ENCODE measurements around the gene WIPI1.

The WIPI1 gene

DNA sequence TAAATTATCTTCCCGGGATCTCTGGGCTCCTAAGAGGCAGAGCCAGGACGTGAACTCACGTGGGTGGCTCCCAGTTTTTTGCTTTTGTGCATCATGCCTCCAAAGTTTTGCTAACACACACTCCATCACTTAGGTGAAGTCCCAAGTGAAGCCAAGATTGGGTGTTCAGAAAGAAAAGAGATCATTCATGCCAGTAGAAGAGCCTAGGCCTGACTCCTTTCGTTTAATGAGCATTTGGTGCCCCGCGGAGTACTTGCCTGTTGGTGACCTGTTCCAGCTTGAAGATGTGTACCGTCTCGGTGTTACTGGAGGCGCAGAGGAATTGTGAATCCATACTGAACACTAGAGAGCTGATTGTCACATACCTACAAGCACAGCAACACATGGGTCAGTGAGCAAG is 24.1 kb downstream of the WIPI1 start:
- TF ChIP-seq CTCF (IDR thresholded peaks at IDR 0.05; ENCODE audit: low read length) (no peak), EZH2 (IDR thresholded peaks at IDR 0.05; ENCODE audit: borderline replicate concordance, low read length) (no peak)

GRCh38 chr17:68432086-68432864 is 25.0 kb downstream of the WIPI1 start:
- H3K9me2 ChIP-seq (ENCODE audit: low read depth, low read length), result no peaks in the 10 kb centered on the region
- no peak overlapping the region for H3K27ac ChIP-seq (ENCODE audit: low read depth, low read length, poor library complexity, severe bottlenecking)
- no peaks in the 10 kb centered on the region for H3K9me3 ChIP-seq (ENCODE audit: low read length)
- H3K4me3 ChIP-seq (ENCODE audit: low read depth, low read length, poor library complexity, severe bottlenecking), result peak overlapping the region; percentile 20
- peaks cover 25% of the 10 kb centered on the region for H3K4me1 ChIP-seq (ENCODE audit: insufficient read depth, low read length, severe bottlenecking)
- H3K79me2 ChIP-seq (ENCODE audit: insufficient read depth, low read length), result no peaks in the 10 kb centered on the region
- no peaks in the 10 kb centered on the region for H4K20me1 ChIP-seq (ENCODE audit: insufficient read depth, low read length)
- no peak overlapping the region; the same call in 1 of the 2 replicates for H3K9ac ChIP-seq (ENCODE audit: low read length)
- H3K4me2 ChIP-seq (ENCODE audit: low read length), result peak overlapping the region; percentile 65
- TF ChIP-seq EZH2 (IDR thresholded peaks at IDR 0.05; ENCODE audit: borderline replicate concordance, low read length) (no peak), CTCF (IDR thresholded peaks at IDR 0.05; ENCODE audit: low read length) (no peak)
- no peaks in the 10 kb centered on the region for H3K27me3 ChIP-seq (ENCODE audit: insufficient read depth, low read length)
- H2AFZ ChIP-seq (ENCODE audit: low read length), result no peak overlapping the region
- peaks cover 36% of the 10 kb centered on the region for H3K36me3 ChIP-seq (ENCODE audit: insufficient read depth, low read length)
- H3F3A ChIP-seq (ENCODE audit: insufficient read depth, low read length), result no peaks in the 10 kb centered on the region

More for the DNA sequence above, 24.1 kb downstream of the WIPI1 start:
- H3K9ac ChIP-seq (ENCODE audit: low read length), result no peak overlapping the region
- no peak overlapping the region for H3K4me3 ChIP-seq (ENCODE audit: low read depth, low read length, poor library complexity, severe bottlenecking)
- H2AFZ ChIP-seq (ENCODE audit: low read length), result no peak overlapping the region
- H3K36me3 ChIP-seq (ENCODE audit: insufficient read depth, low read length), result peaks cover 34% of the 10 kb centered on the region
- no peaks in the 10 kb centered on the region for H3K79me2 ChIP-seq (ENCODE audit: insufficient read depth, low read length)
- no peaks in the 10 kb centered on the region for H4K20me1 ChIP-seq (ENCODE audit: insufficient read depth, low read length)
- H3K4me1 ChIP-seq (ENCODE audit: insufficient read depth, low read length, severe bottlenecking), result peaks cover 34% of the 10 kb centered on the region
- no peak overlapping the region for H3K4me2 ChIP-seq (ENCODE audit: low read length)
- no peaks in the 10 kb centered on the region for H3K9me3 ChIP-seq (ENCODE audit: low read length)
- H3F3A ChIP-seq (ENCODE audit: insufficient read depth, low read length), result no peaks in the 10 kb centered on the region
- H3K27me3 ChIP-seq (ENCODE audit: insufficient read depth, low read length), result no peaks in the 10 kb centered on the region
- H3K27ac ChIP-seq (ENCODE audit: low read depth, low read length, poor library complexity, severe bottlenecking), result no peak overlapping the region
- no peaks in the 10 kb centered on the region for H3K9me2 ChIP-seq (ENCODE audit: low read depth, low read length)

DNA sequence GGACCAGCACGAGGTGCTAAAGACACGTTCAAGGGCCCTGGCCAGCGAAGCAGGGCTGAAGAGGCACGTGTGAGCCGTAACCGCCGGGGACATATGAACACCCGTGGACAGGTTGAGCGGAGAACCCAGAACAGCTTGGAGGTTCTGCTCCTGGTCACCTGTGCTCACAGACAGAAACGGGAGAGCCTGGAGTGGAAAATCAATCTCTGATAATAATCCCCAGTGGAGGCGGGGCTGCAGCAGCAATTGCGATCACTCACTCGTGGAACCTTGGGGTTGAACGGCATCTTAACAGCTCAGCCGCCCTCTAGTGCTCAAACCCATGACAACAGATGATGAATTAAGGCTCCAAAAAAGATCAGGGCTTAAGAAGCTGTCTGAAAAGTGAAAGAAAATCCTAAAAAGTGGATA is 25.6 kb downstream of the WIPI1 start:
- H3K9me2 ChIP-seq (ENCODE audit: low read depth, low read length), result no peaks in the 10 kb centered on the region

More for the DNA sequence above, 25.6 kb downstream of the WIPI1 start:
- Histone ChIP-seq H3K36me3 (ENCODE audit: insufficient read depth, low read length) (peaks cover 36% of the 10 kb centered on the region), H3K79me2 (ENCODE audit: insufficient read depth, low read length) (no peaks in the 10 kb centered on the region), H3K9me3 (ENCODE audit: low read length) (no peaks in the 10 kb centered on the region), H3K4me3 (ENCODE audit: low read depth, low read length, poor library complexity, severe bottlenecking) (peak overlapping the region; percentile 20), H3F3A (ENCODE audit: insufficient read depth, low read length) (no peaks in the 10 kb centered on the region), H3K9ac (ENCODE audit: low read length) (no peak overlapping the region; the same call in 1 of the 2 replicates), H3K27ac (ENCODE audit: low read depth, low read length, poor library complexity, severe bottlenecking) (no peak overlapping the region), H2AFZ (ENCODE audit: low read length) (no peak overlapping the region), H3K4me2 (ENCODE audit: low read length) (peak overlapping the region; percentile 65), H4K20me1 (ENCODE audit: insufficient read depth, low read length) (no peaks in the 10 kb centered on the region), H3K27me3 (ENCODE audit: insufficient read depth, low read length) (no peaks in the 10 kb centered on the region), H3K4me1 (ENCODE audit: insufficient read depth, low read length, severe bottlenecking) (peaks cover 18% of the 10 kb centered on the region)
- peak; percentile 77 for TF ChIP-seq CTCF (IDR thresholded peaks at IDR 0.05; ENCODE audit: low read length)
- no peak for TF ChIP-seq EZH2 (IDR thresholded peaks at IDR 0.05; ENCODE audit: borderline replicate concordance, low read length)
